CD4-positive, alpha-beta T cell treated with Interleukin-15 for 1 hour (primary cell): ENCODE measurements around the gene RASSF1.
A peak's percentile ranks its signal among the peaks of the same experiment; 100 is the strongest.

Experiments used
- DNase-seq: peaks from one replicate; pipeline ENCODE4 v3.0.0-alpha.2; 2020

The RASSF1 gene

DNA sequence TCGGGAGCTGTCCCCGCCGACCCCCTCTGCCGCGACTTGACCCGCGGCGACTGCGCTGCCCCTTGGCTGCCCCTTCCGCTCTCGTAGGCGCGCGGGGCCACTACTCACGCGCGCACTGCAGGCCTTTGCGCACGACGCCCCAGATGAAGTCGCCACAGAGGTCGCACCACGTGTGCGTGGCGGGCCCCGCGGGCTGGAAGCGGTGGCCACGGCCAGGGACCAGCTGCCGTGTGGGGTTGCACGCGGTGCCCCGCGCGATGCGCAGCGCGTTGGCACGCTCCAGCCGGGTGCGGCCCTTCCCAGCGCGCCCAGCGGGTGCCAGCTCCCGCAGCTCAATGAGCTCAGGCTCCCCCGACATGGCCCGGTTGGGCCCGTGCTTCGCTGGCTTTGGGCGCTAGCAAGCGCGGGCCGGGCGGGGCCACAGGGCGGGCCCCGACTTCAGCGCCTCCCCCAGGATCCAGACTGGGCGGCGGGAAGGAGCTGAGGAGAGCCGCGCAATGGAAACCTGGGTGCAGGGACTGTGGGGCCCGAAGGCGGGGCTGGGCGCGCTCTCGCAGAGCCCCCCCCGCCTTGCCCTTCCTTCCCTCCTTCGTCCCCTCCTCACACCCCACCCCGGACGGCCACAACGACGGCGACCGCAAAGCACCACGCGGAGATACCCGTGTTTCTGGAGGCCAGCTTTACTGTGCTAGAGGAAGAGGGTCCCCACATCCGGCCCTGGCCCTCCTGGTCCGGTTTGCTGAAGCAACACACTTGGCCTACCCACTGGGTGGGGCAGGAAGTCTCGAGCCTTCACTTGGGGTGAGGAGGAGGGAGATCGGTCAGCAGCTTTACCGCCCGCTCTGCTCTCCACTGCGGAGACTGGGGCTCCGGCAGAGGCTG lies at the start of gene RASSF1:
Gene RASSF1, minus strand, starts transcription at position 389 of the 882 bp plus-strand sequence. Its CDS starts 31 bp downstream, at position 358.
- DNase-seq, result peak; percentile 71

GRCh38 chr3:50389414-50389767 lies 48.8 kb upstream of the RASSF1 start:
- no peak for DNase-seq

- no peak for DNase-seq
Measured at GRCh38 chr3:50388720-50389413, 48.2 kb upstream of the RASSF1 start.

DNA sequence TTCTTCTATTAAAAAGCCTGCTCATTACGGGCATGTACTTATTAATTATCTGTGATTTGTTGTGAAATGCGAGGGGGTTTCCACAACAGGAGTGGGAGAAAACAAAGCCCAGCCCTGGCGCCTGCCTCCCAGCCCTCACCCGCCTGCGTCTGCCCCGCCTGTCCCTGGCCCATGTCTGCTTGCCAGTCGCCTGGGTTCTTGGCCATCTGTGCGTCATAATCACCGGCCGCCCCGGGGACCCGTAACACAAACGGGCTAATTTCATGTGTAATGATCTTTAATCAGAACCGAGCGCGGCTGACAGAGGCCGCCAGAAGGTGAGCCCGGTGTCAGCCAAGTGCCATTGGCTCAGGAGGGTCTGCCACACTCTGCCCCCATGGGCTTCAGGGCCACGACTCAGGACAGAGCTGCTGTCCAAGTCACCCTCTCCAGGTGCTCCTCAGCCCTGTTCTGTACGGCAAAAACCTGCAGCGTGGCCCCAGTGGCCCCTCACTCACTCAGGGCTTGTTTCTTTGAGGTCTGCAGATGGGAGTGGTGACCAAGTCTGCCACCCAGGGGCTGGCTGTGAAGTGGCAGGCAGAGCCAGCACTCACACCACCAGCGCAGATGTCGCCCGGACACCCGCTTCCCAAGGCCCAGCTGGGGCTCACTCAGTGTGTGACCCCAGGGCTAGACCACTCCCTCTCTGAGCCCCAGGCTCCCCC lies 47.5 kb upstream of the RASSF1 start:
- DNase-seq, result no peak

DNA sequence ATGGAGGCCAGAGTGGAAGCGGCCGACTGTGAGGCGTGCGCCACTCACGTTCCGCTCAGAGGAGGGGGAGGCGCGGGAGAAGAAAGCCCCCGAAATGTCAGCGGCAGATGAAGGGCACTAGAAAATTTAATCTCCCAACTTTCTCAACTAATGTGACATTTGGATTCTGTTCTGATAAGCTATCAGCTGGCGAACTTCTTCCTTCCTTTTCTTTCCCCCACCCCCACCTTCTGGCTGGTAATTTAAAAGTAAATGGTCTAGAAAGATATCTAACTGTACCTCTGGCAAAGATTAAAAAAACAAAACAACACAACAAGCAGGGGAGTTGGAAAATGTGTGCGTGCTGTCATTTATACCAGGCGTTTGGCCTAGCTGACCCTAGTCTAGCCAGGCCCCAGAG lies 45.1 kb upstream of the RASSF1 start:
- no peak for DNase-seq

DNA sequence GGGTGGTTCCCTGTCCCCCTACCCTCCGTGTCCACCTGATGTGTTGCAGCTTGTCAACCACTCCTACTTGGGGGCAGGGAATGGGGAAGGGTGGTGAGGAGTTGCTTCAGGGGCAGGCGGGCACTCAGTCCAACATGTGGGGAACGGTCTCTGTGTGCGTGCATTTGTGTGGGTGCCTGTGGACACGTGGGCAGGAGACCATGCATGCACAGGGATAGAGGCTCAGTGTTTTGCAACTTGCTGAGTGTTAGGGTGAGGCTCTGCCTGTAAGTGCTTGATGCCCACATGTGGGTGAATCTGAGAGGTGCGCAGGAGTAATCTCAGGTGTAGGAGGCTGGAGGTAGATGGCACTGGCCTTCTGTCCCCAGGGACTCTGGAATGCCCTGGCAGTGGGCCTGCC lies 43.1 kb upstream of the RASSF1 start:
- no peak for DNase-seq

- DNase-seq, result no peak
Measured at GRCh38 chr3:50382722-50383121, 42.1 kb upstream of the RASSF1 start.

DNA sequence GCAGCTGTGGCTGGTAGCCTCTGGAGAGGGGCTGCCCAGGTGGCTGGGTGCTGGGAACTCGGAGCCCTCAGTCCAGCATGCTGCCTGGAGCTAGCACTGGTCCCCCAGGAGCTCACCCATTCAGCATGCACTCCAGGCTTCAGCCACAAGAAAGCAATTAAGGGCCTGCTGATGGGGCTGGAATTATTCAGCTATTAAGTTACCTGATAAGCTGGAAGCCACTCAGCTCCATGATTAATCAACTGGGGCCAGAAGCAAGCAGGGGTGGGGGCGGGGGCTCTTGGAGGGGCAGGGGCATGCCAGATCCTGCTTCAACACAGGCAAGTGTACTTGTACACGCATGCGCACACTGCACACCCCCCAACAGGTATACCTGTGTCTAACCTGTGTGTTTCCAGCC lies 40.7 kb upstream of the RASSF1 start:
- DNase-seq, result no peak

DNA sequence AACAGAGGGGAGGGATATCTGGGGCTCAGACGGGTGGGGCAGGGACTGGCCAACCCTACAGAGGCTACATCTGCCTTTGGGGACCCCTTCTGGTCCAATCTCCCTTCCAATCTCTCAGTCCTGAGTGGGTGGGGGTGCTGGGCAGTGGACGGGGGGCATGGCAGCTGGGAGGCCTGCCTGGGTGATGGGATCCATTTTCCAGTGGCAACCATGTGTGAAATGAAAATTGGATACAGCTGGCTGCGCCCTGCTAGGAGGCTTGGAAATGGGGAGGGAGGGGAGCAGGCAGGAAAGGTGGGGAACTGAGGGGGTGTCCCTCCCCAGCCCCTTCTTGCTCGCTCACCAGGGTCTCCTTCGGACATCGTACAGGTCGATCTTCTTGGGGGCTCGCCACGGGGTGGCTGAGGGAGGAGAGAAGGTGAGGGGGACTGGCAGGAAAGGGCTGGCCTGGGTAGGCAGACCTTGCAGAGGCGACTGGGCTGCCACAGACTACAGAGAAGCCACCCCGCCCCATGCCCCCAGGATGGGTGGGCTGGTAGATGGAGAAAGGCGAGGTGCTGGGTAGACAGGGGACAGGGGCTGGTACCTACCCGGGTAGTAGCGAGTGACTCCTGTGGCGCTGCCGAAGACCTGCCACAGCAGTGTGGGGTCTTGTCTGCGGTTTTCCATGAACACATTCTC lies 39.9 kb upstream of the RASSF1 start:
- DNase-seq, result no peak

DNA sequence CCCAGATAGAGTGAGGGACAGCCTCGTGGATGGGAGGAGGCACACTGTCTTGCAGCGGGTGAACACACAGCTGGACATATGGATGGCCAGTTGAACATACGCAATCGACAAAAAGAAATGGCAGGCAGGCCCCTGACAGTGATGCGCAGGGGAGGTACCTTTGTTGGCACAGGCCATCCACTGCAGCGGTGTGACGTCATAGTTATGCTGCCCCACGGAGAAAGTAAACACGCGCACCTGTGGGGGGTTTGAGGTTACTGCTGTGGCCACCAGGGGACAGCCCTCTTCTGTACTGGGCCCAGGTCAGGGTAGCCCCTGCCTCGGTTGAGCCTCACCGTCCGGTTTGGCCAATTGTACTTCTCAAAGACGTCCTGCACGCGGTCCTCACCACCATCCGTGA lies 38.1 kb upstream of the RASSF1 start:
- no peak for DNase-seq

DNA sequence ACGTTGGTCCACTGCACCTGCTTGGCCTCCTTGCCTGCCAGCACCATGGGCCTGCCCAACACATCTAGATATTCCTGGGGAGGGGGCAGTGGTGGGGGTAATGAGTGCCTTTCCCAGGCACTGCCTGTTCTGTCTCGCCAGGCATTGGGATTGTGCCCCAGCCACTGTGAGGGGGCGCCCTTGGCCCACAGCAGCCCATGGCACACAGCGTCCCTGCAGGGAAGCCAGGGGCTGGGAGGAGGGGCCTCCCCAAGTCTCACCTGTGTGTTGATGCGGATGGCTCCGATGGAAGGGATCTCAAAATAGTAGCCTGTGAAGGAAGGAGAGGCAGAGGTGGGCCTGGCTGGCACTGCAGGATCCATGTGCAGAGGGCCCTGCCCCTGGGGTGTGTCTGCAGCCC lies 37.4 kb upstream of the RASSF1 start:
- DNase-seq, result no peak

- DNase-seq, result no peak
Measured at GRCh38 chr3:50375258-50375931, 34.8 kb upstream of the RASSF1 start.

GRCh38 chr3:50374363-50375257 lies 34.0 kb upstream of the RASSF1 start:
- no peak for DNase-seq

DNA sequence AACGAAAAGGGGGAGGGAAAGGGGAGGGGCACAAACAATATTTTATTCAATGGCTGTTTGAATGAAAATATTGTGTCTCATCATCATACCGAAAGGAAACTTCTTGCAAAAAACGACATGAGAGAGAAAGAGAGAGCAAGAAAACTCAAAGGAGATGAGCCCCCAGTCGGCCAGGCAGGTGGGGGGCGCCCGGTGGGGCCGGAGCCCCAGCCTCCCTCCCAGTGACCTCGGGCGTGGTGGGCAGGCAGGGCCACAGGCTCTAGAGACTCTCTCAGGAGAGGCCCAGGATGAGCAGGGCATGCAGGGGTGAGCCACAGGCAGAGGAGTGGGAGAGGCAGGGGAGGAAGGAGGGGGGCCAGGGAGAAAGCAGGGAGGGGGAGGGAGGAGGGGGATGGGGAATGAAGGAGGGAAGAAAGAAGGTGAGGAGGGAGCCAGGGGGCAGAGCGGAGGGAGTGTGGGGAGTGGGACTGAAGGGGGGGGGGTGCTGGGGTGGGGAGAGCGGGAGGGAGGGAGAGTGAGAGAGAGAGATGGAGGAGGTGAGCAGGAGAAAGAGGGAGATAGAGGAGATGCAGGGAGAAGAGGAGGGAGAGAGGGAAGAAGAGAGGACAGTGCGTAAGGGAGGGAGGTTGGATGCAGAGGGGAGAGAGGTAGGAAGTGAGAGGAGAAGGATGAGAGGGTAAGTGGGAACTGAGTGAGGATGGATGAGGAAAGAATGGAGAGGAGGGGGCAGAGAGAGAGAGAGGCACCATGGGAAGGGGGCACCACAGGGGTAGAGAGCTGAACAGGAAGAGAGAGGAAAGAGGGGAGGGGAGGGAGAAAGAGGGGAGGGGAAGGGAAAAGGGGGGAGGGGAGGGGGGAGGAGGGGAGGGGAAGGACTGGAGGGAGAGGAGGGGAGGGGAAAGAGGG lies 32.8 kb upstream of the RASSF1 start:
- no peak for DNase-seq

GRCh38 chr3:50372349-50372748 lies 31.7 kb upstream of the RASSF1 start:
- no peak for DNase-seq

GRCh38 chr3:50371133-50371685 lies 30.6 kb upstream of the RASSF1 start:
- DNase-seq, result no peak

DNA sequence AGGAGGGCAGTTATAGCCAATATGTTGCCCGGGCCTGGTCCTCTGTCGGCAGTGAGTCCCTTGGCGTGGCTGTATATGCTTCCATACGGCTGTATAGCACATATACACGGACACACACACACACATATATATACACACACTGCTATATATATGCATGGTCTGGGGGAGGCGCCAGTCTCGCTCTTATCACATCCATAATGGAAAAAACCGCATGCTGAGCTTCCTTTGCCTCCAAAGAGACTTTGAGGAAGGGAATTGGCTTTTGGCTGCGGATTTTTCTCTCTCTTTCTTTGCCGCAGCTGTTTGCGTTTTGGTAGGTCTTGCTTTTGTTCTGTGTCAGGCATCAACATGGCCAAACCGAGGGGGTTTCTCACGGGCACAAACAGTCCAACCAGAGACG lies 30.0 kb upstream of the RASSF1 start:
- DNase-seq, result no peak

DNA sequence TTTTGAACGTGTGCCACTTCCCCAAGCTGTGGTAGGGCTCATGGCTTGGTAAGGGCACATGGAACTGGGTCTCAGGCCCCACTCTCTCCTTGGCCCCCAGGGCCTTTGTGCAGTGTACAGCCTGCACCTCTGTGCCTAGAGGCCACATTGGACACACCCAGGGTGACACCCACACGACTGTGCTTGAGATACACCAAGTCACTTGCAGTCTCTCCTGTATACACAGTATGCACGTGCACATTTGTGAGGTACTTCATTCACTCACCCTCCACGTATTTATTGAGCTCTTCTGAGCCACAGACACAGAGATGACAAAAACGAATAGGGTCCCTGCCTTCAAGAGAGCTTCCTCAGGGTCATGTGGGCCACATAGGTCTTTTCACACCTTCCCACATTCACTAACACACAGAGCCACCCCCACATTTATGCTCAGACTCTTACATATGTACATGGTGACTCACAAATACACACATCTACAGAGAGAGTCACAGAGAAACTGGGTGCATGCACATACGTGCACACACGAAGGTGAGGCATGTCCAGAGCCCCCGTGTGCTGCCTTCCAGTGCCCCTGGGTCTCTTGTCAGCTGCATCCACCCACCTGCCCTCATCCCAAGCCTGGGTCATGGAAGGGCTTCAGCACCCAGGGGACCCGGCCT lies 28.5 kb upstream of the RASSF1 start:
- DNase-seq, result no peak

GRCh38 chr3:50365842-50366220 lies 25.2 kb upstream of the RASSF1 start:
- DNase-seq, result no peak
